Thoracic aorta endothelial cell (primary cell): Measurements from ENCODE around the gene SENP8. TPM values are rescaled to one million over a fixed set of nuclear protein-coding genes. Genes with fewer than 3 reads are reported as not detected.

Source experiments
- total RNA-seq: library from RNA; depleted of rRNA; stranded (reverse); fragments of >200 nt; gene quantifications from 2 replicates; pipeline ENCODE4 v1.2.3, GENCODE V29; 2012

SENP8 gene
- total RNA-seq = 1.1 and 1.9 TPM in 2 replicates

GRCh38 chr15:72118017-72118978, at the start of gene SENP8, which contains the start of gene MYO9A:
TSS of gene SENP8 (plus strand) at chr15:72118403. CDS start at chr15:72139624, 21,221 bp downstream.
TSS of gene MYO9A (minus strand) at chr15:72118150. CDS start at chr15:72046563, 71,587 bp downstream.

Other genes starting within 250 kb of the SENP8 start
- 42.4 and 43.9 TPM in 2 replicates for gene MYO9A, start 253 bp upstream of the SENP8 start, total RNA-seq
- 0.72 TPM in 1 of 2 replicates, not detected in the other for gene GRAMD2A, start 79.4 kb downstream of the SENP8 start, total RNA-seq
- gene PKM, start 112.8 kb downstream of the SENP8 start, total RNA-seq = 1,320 and 1,470 TPM in 2 replicates
- 17.7 and 20.4 TPM in 2 replicates for gene PARP6, start 154.2 kb downstream of the SENP8 start, total RNA-seq
- 0.07 TPM in 1 of 2 replicates, not detected in the other for gene CELF6, start 201.8 kb downstream of the SENP8 start, total RNA-seq